K562 (cell line): ENCODE measurements around the gene GRIN2D. TPM values are rescaled to one million over a fixed set of nuclear protein-coding genes. Genes with fewer than 3 reads are reported as not detected.

Experiments
- ATF3 ChIP-seq, 2 experiments: fragments of 450-650 bp in 1 of 2; sonication (generic) in 1 of 2; formaldehyde crosslinking in 1 of 2; IDR thresholded peaks in 1 of 2; conservative IDR thresholded peaks in 1 of 2; 2 replicates each; pipeline versions ENCODE4 v1.6.1 to v1.8.1; 2016 to 2023; ENCODE audit warnings: mild to moderate bottlenecking in 2 of 2, moderate library complexity in 2 of 2, inconsistent platforms in 1 of 2, missing genetic modification reagents in 1 of 2
- CREB1 ChIP-seq, 2 experiments: sonication (generic) in 1 of 2; formaldehyde crosslinking in 1 of 2; IDR thresholded peaks; 2 replicates each; pipeline versions ENCODE4 v1.6.1 to v1.8.0; 2012 to 2022; ENCODE audit warnings: inconsistent platforms in 1 of 2, mild to moderate bottlenecking in 1 of 2, missing genetic modification reagents in 1 of 2, moderate library complexity in 1 of 2
- CREB5 ChIP-seq: fragments of 250-450 bp; sonication (Bioruptor Pico); IDR thresholded peaks from 2 replicates; pipeline ENCODE4 v1.5.0; 2020; ENCODE audit warnings: mild to moderate bottlenecking
- E2F5 ChIP-seq: sonication (generic); formaldehyde crosslinking; IDR thresholded peaks from 2 replicates; pipeline ENCODE4 v1.8.0; 2022; ENCODE audit warnings: mild to moderate bottlenecking, missing genetic modification reagents
- FOXM1 ChIP-seq, 2 experiments: fragments of 450-650 bp in 1 of 2; sonication (generic) in 1 of 2; formaldehyde crosslinking in 1 of 2; IDR thresholded peaks; 2 replicates each; pipeline versions ENCODE4 v1.6.1 to v1.9.0; 2017 to 2022; ENCODE audit warnings: low read depth in 2 of 2, mild to moderate bottlenecking in 2 of 2, missing genetic modification reagents in 1 of 2, moderate library complexity in 1 of 2
- PTTG1 ChIP-seq: fragments of 450-650 bp; IDR thresholded peaks from 2 replicates; pipeline ENCODE4 v1.6.1; 2016; ENCODE audit warnings: low read depth, mild to moderate bottlenecking, missing genetic modification characterization, missing compliant biosample characterization
- REST ChIP-seq, 2 experiments: fragments of 450-650 bp; formaldehyde crosslinking in 1 of 2; IDR thresholded peaks; 2 replicates each; pipeline versions ENCODE4 v1.4.0 to v1.6.1; 2014 to 2020; ENCODE audit warnings: mild to moderate bottlenecking in 2 of 2, borderline replicate concordance in 1 of 2, low read depth in 1 of 2
- TCF7L2 ChIP-seq: fragments of 150-350 bp; IDR thresholded peaks from 2 replicates; pipeline ENCODE4 v1.6.1; 2016; ENCODE audit warnings: low read depth, mild to moderate bottlenecking, low read length, moderate library complexity
- XRCC5 ChIP-seq: fragments of 200-400 bp; formaldehyde crosslinking; IDR thresholded peaks from 2 replicates; pipeline ENCODE4 v1.6.1; 2017; ENCODE audit warnings: low read depth, mild to moderate bottlenecking, low read length
- ZBTB2 ChIP-seq: fragments of 450-650 bp; IDR thresholded peaks from 2 replicates; pipeline ENCODE4 v1.6.1; 2016; ENCODE audit warnings: antibody characterized with exemption
- ZNF696 ChIP-seq: fragments of 250-450 bp; sonication (Bioruptor Pico); conservative IDR thresholded peaks from 2 replicates; pipeline ENCODE4 v1.4.0; 2020; ENCODE audit warnings: mild to moderate bottlenecking, moderate library complexity
- polyA plus RNA-seq, 8 experiments: library from polyadenylated mRNA; depleted of rRNA in 4 of 8; stranded (reverse) in 5 of 8; unstranded in 3 of 8; fragments of >200 nt; fragmentation: Nextera tagmentation in 2 of 8; fragmentation: Illumina TruSeq in 1 of 8; extraction: Ambion mirVana in 2 of 8; extraction: Trizol in 1 of 8; gene quantifications; 2 replicates each; pipeline versions ENCODE4 v1.2.1 to v1.2.3, GENCODE V29; 2011 to 2014; ENCODE audit warnings: inconsistent platforms in 1 of 8, missing spikeins in 1 of 8
- total RNA-seq, 7 experiments: library from RNA; depleted of rRNA in 6 of 7; stranded (reverse); fragments of >200 nt in 6 of 7; fragmentation: Illumina TruSeq in 2 of 7; extraction: Trizol in 2 of 7; gene quantifications; 2 replicates each; pipeline versions ENCODE4 v1.2.1 to v1.2.3, GENCODE V29; 2011 to 2021; ENCODE audit warnings: low replicate concordance in 1 of 7

GRIN2D gene
- total and polyA plus RNA-seq, 9 of the 15 experiments (the other 6 are each of a cell fraction or from before 2014, with no cell fraction given) = 0.32 to 31.5 (median 1.8) TPM

- TF ChIP-seq FOXM1 (IDR thresholded peaks at IDR 0.05; ENCODE audit: low read depth) = peak; percentile 30; the same call in 1 of the 2 replicates
- TF ChIP-seq FOXM1 (CRISPR knock-in tag; IDR thresholded peaks at IDR 0.05; ENCODE audit: low read depth) = no peak
- TF ChIP-seq CREB1 (IDR thresholded peaks at IDR 0.05) = peak; percentile 70
- peak; percentile 88 for TF ChIP-seq CREB1 (CRISPR knock-in tag; IDR thresholded peaks at IDR 0.05)
- peak; percentile 41; the same call in 1 of the 2 replicates for TF ChIP-seq ATF3 (IDR thresholded peaks at IDR 0.05)
- TF ChIP-seq ATF3 (CRISPR knock-in tag; conservative IDR thresholded peaks at IDR 0.05) = no peak
- TF ChIP-seq E2F5 = peak; percentile 69; the same call in 1 of the 2 replicates
- no peak for TF ChIP-seq REST (IDR thresholded peaks at IDR 0.05; ENCODE audit: borderline replicate concordance)
- 0 out of 2 replicates have a peak, but pooled peaks have one; percentile 19 for TF ChIP-seq REST (CRISPR knock-in tag; IDR thresholded peaks at IDR 0.05; ENCODE audit: low read depth)
- TF ChIP-seq ZNF696 (CRISPR knock-in tag) = no peak
- TF ChIP-seq XRCC5 = peak; percentile 46; the same call in 1 of the 2 replicates
- peak; percentile 100 for TF ChIP-seq ZBTB2
- TF ChIP-seq PTTG1 (tag) = no peak
- no peak for TF ChIP-seq CREB5 (CRISPR knock-in tag)
- no peak for TF ChIP-seq TCF7L2
Measured at GRCh38 chr19:48363810-48364597, 29.5 kb upstream of the GRIN2D start, which contains the start of the genes SYNGR4 and TMEM143 (continued).
